ENCODE results near the gene KCNK15. TPM values are rescaled to one million over a fixed set of nuclear protein-coding genes. Genes with fewer than 3 reads are reported as not detected.

KCNK15 gene
- total and polyA plus RNA-seq, 4 donors: 0.08 to 0.11 (median 0.08) TPM; not detected in 1

GRCh38 chr20:44796311-44796710 is 50.6 kb downstream of the KCNK15 start:
- H3K9me3 ChIP-seq (ENCODE audit: control insufficient read depth in 4 of 4, low read length in 3 of 4): no peaks in the 10 kb centered on the region
- no peak overlapping the region for H3K4me3 ChIP-seq (ENCODE audit: low read depth in 1 of 3, low read length in 3 of 3)
- peaks cover 0 to 2% (median 0%) of the 10 kb centered on the region in 4 donors for H3K27me3 ChIP-seq (ENCODE audit: control insufficient read depth in 4 of 4, insufficient read depth in 4 of 4, low read length in 3 of 4)
- no peak for TF ChIP-seq NR2F2 (IDR thresholded peaks at IDR 0.05)
- no peak for TF ChIP-seq GABPA (IDR thresholded peaks at IDR 0.05 in 1 of 2, conservative IDR thresholded peaks at IDR 0.05 in 1 of 2)
- TF ChIP-seq, protein P1, sequence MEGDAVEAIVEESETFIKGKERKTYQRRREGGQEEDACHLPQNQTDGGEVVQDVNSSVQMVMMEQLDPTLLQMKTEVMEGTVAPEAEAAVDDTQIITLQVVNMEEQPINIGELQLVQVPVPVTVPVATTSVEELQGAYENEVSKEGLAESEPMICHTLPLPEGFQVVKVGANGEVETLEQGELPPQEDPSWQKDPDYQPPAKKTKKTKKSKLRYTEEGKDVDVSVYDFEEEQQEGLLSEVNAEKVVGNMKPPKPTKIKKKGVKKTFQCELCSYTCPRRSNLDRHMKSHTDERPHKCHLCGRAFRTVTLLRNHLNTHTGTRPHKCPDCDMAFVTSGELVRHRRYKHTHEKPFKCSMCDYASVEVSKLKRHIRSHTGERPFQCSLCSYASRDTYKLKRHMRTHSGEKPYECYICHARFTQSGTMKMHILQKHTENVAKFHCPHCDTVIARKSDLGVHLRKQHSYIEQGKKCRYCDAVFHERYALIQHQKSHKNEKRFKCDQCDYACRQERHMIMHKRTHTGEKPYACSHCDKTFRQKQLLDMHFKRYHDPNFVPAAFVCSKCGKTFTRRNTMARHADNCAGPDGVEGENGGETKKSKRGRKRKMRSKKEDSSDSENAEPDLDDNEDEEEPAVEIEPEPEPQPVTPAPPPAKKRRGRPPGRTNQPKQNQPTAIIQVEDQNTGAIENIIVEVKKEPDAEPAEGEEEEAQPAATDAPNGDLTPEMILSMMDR (IDR thresholded peaks at IDR 0.05; ENCODE audit: low read depth, low read length, missing input control): no peak
- no peak for TF ChIP-seq ZBTB33 (IDR thresholded peaks at IDR 0.05)
- no peak for TF ChIP-seq FOXA2 (IDR thresholded peaks at IDR 0.05)
- no peak for TF ChIP-seq MAX (IDR thresholded peaks at IDR 0.05)
- TF ChIP-seq YY1 (IDR thresholded peaks at IDR 0.05): no peak
- no peak for TF ChIP-seq RAD21 (IDR thresholded peaks at IDR 0.05)
- TF ChIP-seq, protein P2, sequence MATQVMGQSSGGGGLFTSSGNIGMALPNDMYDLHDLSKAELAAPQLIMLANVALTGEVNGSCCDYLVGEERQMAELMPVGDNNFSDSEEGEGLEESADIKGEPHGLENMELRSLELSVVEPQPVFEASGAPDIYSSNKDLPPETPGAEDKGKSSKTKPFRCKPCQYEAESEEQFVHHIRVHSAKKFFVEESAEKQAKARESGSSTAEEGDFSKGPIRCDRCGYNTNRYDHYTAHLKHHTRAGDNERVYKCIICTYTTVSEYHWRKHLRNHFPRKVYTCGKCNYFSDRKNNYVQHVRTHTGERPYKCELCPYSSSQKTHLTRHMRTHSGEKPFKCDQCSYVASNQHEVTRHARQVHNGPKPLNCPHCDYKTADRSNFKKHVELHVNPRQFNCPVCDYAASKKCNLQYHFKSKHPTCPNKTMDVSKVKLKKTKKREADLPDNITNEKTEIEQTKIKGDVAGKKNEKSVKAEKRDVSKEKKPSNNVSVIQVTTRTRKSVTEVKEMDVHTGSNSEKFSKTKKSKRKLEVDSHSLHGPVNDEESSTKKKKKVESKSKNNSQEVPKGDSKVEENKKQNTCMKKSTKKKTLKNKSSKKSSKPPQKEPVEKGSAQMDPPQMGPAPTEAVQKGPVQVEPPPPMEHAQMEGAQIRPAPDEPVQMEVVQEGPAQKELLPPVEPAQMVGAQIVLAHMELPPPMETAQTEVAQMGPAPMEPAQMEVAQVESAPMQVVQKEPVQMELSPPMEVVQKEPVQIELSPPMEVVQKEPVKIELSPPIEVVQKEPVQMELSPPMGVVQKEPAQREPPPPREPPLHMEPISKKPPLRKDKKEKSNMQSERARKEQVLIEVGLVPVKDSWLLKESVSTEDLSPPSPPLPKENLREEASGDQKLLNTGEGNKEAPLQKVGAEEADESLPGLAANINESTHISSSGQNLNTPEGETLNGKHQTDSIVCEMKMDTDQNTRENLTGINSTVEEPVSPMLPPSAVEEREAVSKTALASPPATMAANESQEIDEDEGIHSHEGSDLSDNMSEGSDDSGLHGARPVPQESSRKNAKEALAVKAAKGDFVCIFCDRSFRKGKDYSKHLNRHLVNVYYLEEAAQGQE (IDR thresholded peaks at IDR 0.05): no peak
- TF ChIP-seq HNF4G (IDR thresholded peaks at IDR 0.05): no peak
- no peak for TF ChIP-seq EGR1 (IDR thresholded peaks at IDR 0.05; ENCODE audit: low read depth in 2 of 2)
- no peaks in the 10 kb centered on the region for H3K4me1 ChIP-seq (ENCODE audit: control insufficient read depth in 4 of 4, insufficient read depth in 4 of 4, low read length in 3 of 4)
- H3K9ac ChIP-seq (ENCODE audit: low read depth in 1 of 2, low read length in 2 of 2): no peak overlapping the region
- H3K36me3 ChIP-seq (ENCODE audit: control insufficient read depth in 4 of 4, insufficient read depth in 3 of 4, low read depth in 1 of 4, low read length in 3 of 4): no peaks in the 10 kb centered on the region
- no peak overlapping the region for H3K27ac ChIP-seq (ENCODE audit: low read depth in 1 of 2, low read length in 2 of 2)
- no peak for DNase-seq (ENCODE audit: low spot score)

DNA sequence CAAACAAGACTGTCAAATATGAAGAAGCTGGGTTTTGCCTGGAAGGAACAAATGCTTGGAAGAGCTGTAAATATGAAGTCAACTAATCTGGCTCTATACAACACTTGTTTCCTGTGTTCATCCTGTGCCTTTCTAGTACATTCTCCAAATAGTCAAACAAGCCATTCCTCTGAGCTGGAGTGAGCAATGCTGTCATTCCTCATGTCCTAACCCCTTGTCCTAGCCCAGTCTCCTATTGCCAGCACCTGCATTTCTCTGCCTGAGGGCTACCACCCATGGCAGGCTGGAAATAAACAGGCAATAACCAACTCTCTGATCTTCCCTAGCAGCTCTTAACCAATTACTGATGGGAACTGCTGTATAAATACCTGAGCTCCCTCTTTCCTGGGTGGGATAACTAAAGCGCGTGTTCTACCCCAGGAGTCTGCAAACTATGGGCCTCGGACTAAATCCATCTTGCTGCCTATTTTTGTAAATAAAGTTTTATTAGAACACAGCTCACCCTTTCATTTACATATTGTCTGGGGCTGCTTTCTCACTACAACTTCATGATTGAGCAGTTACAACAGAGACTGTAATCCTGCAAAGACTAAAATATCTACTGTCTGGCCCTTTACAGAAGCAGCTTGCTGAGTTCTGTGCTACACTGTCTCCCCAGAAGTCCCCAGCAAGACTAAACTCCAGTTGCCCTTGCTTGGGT is 51.2 kb downstream of the KCNK15 start:
- TF ChIP-seq FOXA1 (IDR thresholded peaks at IDR 0.05) (no peak), YY1 (IDR thresholded peaks at IDR 0.05) (no peak), TAF1 (conservative IDR thresholded peaks at IDR 0.05) (no peak), FOXA2 (IDR thresholded peaks at IDR 0.05) (no peak), GABPA (IDR thresholded peaks at IDR 0.05 in 1 of 2, conservative IDR thresholded peaks at IDR 0.05 in 1 of 2) (no peak), RXRA (IDR thresholded peaks at IDR 0.05) (no peak), MAX (IDR thresholded peaks at IDR 0.05) (no peak)
- TF ChIP-seq, protein P1 (IDR thresholded peaks at IDR 0.05; ENCODE audit: low read depth, low read length, missing input control): no peak
- TF ChIP-seq, protein P3, sequence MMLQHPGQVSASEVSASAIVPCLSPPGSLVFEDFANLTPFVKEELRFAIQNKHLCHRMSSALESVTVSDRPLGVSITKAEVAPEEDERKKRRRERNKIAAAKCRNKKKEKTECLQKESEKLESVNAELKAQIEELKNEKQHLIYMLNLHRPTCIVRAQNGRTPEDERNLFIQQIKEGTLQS (IDR thresholded peaks at IDR 0.05): no peak
- no peaks in the 10 kb centered on the region for H3K4me1 ChIP-seq (ENCODE audit: control insufficient read depth in 4 of 4, insufficient read depth in 4 of 4, low read length in 3 of 4)
- H3K9me3 ChIP-seq (ENCODE audit: control insufficient read depth in 4 of 4, low read length in 3 of 4): no peaks in the 10 kb centered on the region
- peaks cover 0 to 2% (median 0%) of the 10 kb centered on the region in 4 donors for H3K27me3 ChIP-seq (ENCODE audit: control insufficient read depth in 4 of 4, insufficient read depth in 4 of 4, low read length in 3 of 4)
- H3K9ac ChIP-seq (ENCODE audit: low read depth in 1 of 2, low read length in 2 of 2): no peak overlapping the region
- 91% methylated on average over 3 of the region's 3 CpGs for WGBS
- H3K27ac ChIP-seq (ENCODE audit: low read depth in 1 of 2, low read length in 2 of 2): no peak overlapping the region
- H3K4me3 ChIP-seq (ENCODE audit: low read depth in 1 of 3, low read length in 3 of 3): no peak overlapping the region
- no peaks in the 10 kb centered on the region for H3K36me3 ChIP-seq (ENCODE audit: control insufficient read depth in 4 of 4, insufficient read depth in 3 of 4, low read depth in 1 of 4, low read length in 3 of 4)
- no peak for DNase-seq (ENCODE audit: low spot score)
